Epithelial cell of esophagus (primary cell): ENCODE results near the gene OR2L3.
"Not testable (repeated sequence)": the region's sequence is repeated elsewhere in the genome, so short reads cannot be mapped to it uniquely, and the experiment has no call there.

ENCODE experiments used
- DNase-seq: peaks from one replicate; pipeline ENCODE4 v3.0.0; 2010; ENCODE audit warnings: low read depth
- H3K4me3 ChIP-seq: 2 replicates; pipeline ENCODE4 v1.5.1; 2011; ENCODE audit warnings: mild to moderate bottlenecking, low read length, control low read depth
- CTCF ChIP-seq: IDR thresholded peaks from 2 replicates; pipeline ENCODE4 v1.5.1; 2011; ENCODE audit warnings: low read depth, mild to moderate bottlenecking, low read length, control low read depth, inconsistent platforms; ENCODE audit not compliant: insufficient read depth; ENCODE audit errors: missing control alignments

The OR2L3 gene

GRCh38 chr1:248029770-248030169, 16.9 kb upstream of the OR2L3 start, which contains the start of gene OR2L2:
Gene OR2L2 (plus strand): TSS chr1:248030070. CDS start chr1:248038268, 8,198 bp downstream.
- TF ChIP-seq CTCF: no peak
- H3K4me3 ChIP-seq: no peak within 1 kb of the TSS
- no peak for DNase-seq

- no peak for DNase-seq
- no peak overlapping the region for H3K4me3 ChIP-seq
- TF ChIP-seq CTCF: no peak
Measured at GRCh38 chr1:248045209-248045608, 1.4 kb upstream of the OR2L3 start.

GRCh38 chr1:248047008-248047407, 372 bp downstream of the OR2L3 start:
- no peak for DNase-seq
- TF ChIP-seq CTCF: no peak
- H3K4me3 ChIP-seq: no peak overlapping the region

GRCh38 chr1:248054671-248055070, 8.0 kb downstream of the OR2L3 start:
- no peak for DNase-seq
- no peak overlapping the region for H3K4me3 ChIP-seq
- TF ChIP-seq CTCF: no peak

GRCh38 chr1:248055261-248055660, 8.6 kb downstream of the OR2L3 start:
- DNase-seq: no peak
- no peak overlapping the region for H3K4me3 ChIP-seq
- TF ChIP-seq CTCF: no peak

- no peak for TF ChIP-seq CTCF
- H3K4me3 ChIP-seq: no peak overlapping the region
- no peak for DNase-seq
Measured at GRCh38 chr1:248065071-248065470, 18.4 kb downstream of the OR2L3 start.

GRCh38 chr1:248065604-248066003, 19.0 kb downstream of the OR2L3 start:
- no peak overlapping the region for H3K4me3 ChIP-seq
- TF ChIP-seq CTCF: no peak
- no peak for DNase-seq

GRCh38 chr1:248083864-248084263, 37.2 kb downstream of the OR2L3 start:
- not testable (repeated sequence) for H3K4me3 ChIP-seq, DNase-seq
